GM19324 (cell line): Measurements from ENCODE around the gene SLC41A3.

Experiments used
- ATAC-seq: cut with Tn5 transposase; IDR thresholded peaks from one replicate; pipeline ENCODE4 v1.9.1; 2021; ENCODE audit warnings: mild to moderate bottlenecking, moderate library complexity; ENCODE audit not compliant: unreplicated experiment, low FRiP score

SLC41A3 gene

GRCh38 chr3:126121074-126121473 is 37.1 kb upstream of the SLC41A3 start:
- ATAC-seq, result no peak

GRCh38 chr3:126119976-126120375 is 36.1 kb upstream of the SLC41A3 start:
- ATAC-seq, result no peak

GRCh38 chr3:126119008-126119675 is 35.2 kb upstream of the SLC41A3 start:
- no peak for ATAC-seq

- ATAC-seq, result no peak
Measured at GRCh38 chr3:126118591-126118990, 34.7 kb upstream of the SLC41A3 start.

GRCh38 chr3:126117786-126118185 is 33.9 kb upstream of the SLC41A3 start:
- no peak for ATAC-seq

- no peak for ATAC-seq
Measured at GRCh38 chr3:126117212-126117611, 33.3 kb upstream of the SLC41A3 start.

- ATAC-seq, result no peak
Measured at GRCh38 chr3:126116526-126116925, 32.6 kb upstream of the SLC41A3 start.

- no peak for ATAC-seq
Measured at GRCh38 chr3:126114443-126115386, 30.8 kb upstream of the SLC41A3 start.

- no peak for ATAC-seq
Measured at GRCh38 chr3:126113733-126114442, 30.0 kb upstream of the SLC41A3 start.

GRCh38 chr3:126113238-126113555 is 29.3 kb upstream of the SLC41A3 start:
- ATAC-seq, result no peak

GRCh38 chr3:126112531-126113237 is 28.8 kb upstream of the SLC41A3 start:
- no peak for ATAC-seq

- ATAC-seq, result no peak
Measured at GRCh38 chr3:126111566-126112475, 27.9 kb upstream of the SLC41A3 start.

- ATAC-seq, result no peak
Measured at GRCh38 chr3:126111126-126111551, 27.2 kb upstream of the SLC41A3 start.

- no peak for ATAC-seq
Measured at GRCh38 chr3:126110431-126111125, 26.7 kb upstream of the SLC41A3 start.

- no peak for ATAC-seq
Measured at GRCh38 chr3:126109880-126110235, 25.9 kb upstream of the SLC41A3 start.

- ATAC-seq, result no peak
Measured at GRCh38 chr3:126109146-126109879, 25.4 kb upstream of the SLC41A3 start.

GRCh38 chr3:126108676-126109050 is 24.7 kb upstream of the SLC41A3 start:
- ATAC-seq, result no peak

GRCh38 chr3:126107957-126108675 is 24.2 kb upstream of the SLC41A3 start:
- ATAC-seq, result no peak
